ENCODE data around the gene ZNF770.

DNA sequence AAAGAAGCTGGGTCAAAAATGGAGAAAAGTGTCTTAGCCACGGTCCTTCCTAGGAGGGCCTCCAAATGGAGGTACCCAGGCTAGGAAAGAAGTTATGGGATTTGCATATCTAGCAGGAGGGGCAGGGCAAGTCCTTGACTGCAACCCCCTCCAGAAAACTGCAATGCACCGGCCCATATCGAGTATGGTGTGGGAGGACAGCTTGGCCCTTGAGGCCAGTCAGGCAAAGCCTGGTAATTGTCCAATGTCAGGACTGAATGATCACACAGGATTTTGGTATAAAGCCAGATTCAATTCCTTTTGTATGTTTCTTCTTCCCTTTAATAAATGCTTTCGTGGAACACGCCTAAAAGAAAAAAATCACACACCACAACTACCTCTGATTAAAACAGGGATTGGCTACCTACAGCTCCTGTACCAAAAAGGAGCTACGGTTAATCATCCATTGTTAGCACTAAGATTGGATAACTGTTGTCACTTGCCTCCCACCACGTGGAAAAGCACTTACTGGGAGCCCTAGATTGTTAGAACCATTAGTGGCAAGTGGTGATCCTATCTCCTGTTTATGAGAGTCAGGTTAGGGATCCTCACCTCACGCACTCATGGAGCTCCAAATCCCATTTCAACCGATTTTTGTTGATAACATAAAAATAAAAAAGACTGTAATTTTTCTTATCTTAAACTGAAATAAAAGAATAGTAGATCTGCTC is 1.2 kb downstream of the ZNF770 start:
- TF ChIP-seq CTCF (IDR thresholded peaks at IDR 0.05) = no peak
- TF ChIP-seq ZFX (IDR thresholded peaks at IDR 0.05; ENCODE audit: borderline replicate concordance) = no peak
